ENCODE results near the gene LUC7L2. TPM values are rescaled to one million over a fixed set of nuclear protein-coding genes. Genes with fewer than 3 reads are reported as not detected.

Gene LUC7L2
- total RNA-seq, 1 donor from 2014 or later: 111 TPM

- Histone ChIP-seq H3K4me1 (no peaks in the 10 kb centered on the region), H3K36me3 (no peaks in the 10 kb centered on the region), H3K9me3 (ENCODE audit: low read depth) (no peaks in the 10 kb centered on the region), H2AFZ (replicated peaks) (no peak overlapping the region), H4K20me1 (ENCODE audit: low read depth) (no peaks in the 10 kb centered on the region), H3K9ac (no peak overlapping the region), H3F3A (ENCODE audit: low read depth) (no peaks in the 10 kb centered on the region), H3K79me2 (ENCODE audit: low read depth) (no peaks in the 10 kb centered on the region), H3K4me3 (no peak overlapping the region), H3K27me3 (no peaks in the 10 kb centered on the region), H3K4me2 (no peak overlapping the region), H3K27ac (no peak overlapping the region)
- H3K27me3 Mint-ChIP-seq (ENCODE audit: insufficient read depth, low read depth): no peaks in the 10 kb centered on the region
- no peak for DNase-seq (ENCODE audit: low spot score)
- no peak overlapping the region for H3K27ac Mint-ChIP-seq
- H3K36me3 Mint-ChIP-seq: no peaks in the 10 kb centered on the region
- no peaks in the 10 kb centered on the region for H3K4me1 Mint-ChIP-seq
- H3K9me3 Mint-ChIP-seq: no peaks in the 10 kb centered on the region
- H3K4me3 Mint-ChIP-seq: no peak overlapping the region
- TF ChIP-seq EZH2phosphoT487 (IDR thresholded peaks at IDR 0.05) (no peak), EZH2 (IDR thresholded peaks at IDR 0.05) (no peak), CTCF (IDR thresholded peaks at IDR 0.05) (no peak)
Observed at GRCh38 chr7:139451638-139452037, 91.9 kb downstream of the LUC7L2 start.

- no peak for DNase-seq (ENCODE audit: low spot score)
- Mint-ChIP-seq H3K9me3 (no peaks in the 10 kb centered on the region), H3K27me3 (ENCODE audit: insufficient read depth, low read depth) (no peaks in the 10 kb centered on the region)
Observed at GRCh38 chr7:139452958-139453672, 93.4 kb downstream of the LUC7L2 start.

GRCh38 chr7:139453673-139454321 is 94.1 kb downstream of the LUC7L2 start:
- no peak overlapping the region for H2AFZ ChIP-seq (replicated peaks)
- no peaks in the 10 kb centered on the region for H3K27me3 ChIP-seq
- no peaks in the 10 kb centered on the region for H3K79me2 ChIP-seq (ENCODE audit: low read depth)
- no peak for DNase-seq (ENCODE audit: low spot score)
- no peak overlapping the region for H3K4me3 Mint-ChIP-seq
- H3K27me3 Mint-ChIP-seq (ENCODE audit: insufficient read depth, low read depth): no peaks in the 10 kb centered on the region
- no peaks in the 10 kb centered on the region for H4K20me1 ChIP-seq (ENCODE audit: low read depth)
- no peak overlapping the region for H3K4me3 ChIP-seq
- no peaks in the 10 kb centered on the region for H3K36me3 Mint-ChIP-seq
- peaks cover 7% of the 10 kb centered on the region for H3K4me1 ChIP-seq
- H3K9me3 Mint-ChIP-seq: no peaks in the 10 kb centered on the region
- TF ChIP-seq EZH2phosphoT487 (IDR thresholded peaks at IDR 0.05): no peak
- TF ChIP-seq EZH2 (IDR thresholded peaks at IDR 0.05): no peak
- no peak for TF ChIP-seq CTCF (IDR thresholded peaks at IDR 0.05)
- H3K9me3 ChIP-seq (ENCODE audit: low read depth): no peaks in the 10 kb centered on the region
- H3K36me3 ChIP-seq: no peaks in the 10 kb centered on the region
- no peak overlapping the region for H3K27ac Mint-ChIP-seq
- no peak overlapping the region for H3K9ac ChIP-seq
- H3K4me1 Mint-ChIP-seq: no peaks in the 10 kb centered on the region
- no peak overlapping the region for H3K4me2 ChIP-seq
- H3F3A ChIP-seq (ENCODE audit: low read depth): no peaks in the 10 kb centered on the region
- no peak overlapping the region for H3K27ac ChIP-seq

More at GRCh38 chr7:139452958-139453672, 93.4 kb downstream of the LUC7L2 start:
- Histone ChIP-seq H3K4me3 (no peak overlapping the region), H2AFZ (replicated peaks) (no peak overlapping the region), H3K4me2 (no peak overlapping the region), H3F3A (ENCODE audit: low read depth) (no peaks in the 10 kb centered on the region), H4K20me1 (ENCODE audit: low read depth) (no peaks in the 10 kb centered on the region), H3K79me2 (ENCODE audit: low read depth) (no peaks in the 10 kb centered on the region), H3K27ac (no peak overlapping the region), H3K9me3 (ENCODE audit: low read depth) (no peaks in the 10 kb centered on the region), H3K36me3 (no peaks in the 10 kb centered on the region), H3K4me1 (peaks cover 7% of the 10 kb centered on the region), H3K9ac (no peak overlapping the region), H3K27me3 (no peaks in the 10 kb centered on the region)
- Mint-ChIP-seq H3K36me3 (no peaks in the 10 kb centered on the region), H3K4me1 (no peaks in the 10 kb centered on the region), H3K27ac (peak overlapping the region; percentile 39), H3K4me3 (no peak overlapping the region)
- TF ChIP-seq EZH2phosphoT487 (IDR thresholded peaks at IDR 0.05) (no peak), CTCF (IDR thresholded peaks at IDR 0.05) (peak; percentile 18)

Data from neural progenitor cell (in vitro differentiated cells).